HT1080 (cell line): ENCODE results near the gene P2RX1. TPM values are rescaled to one million over a fixed set of nuclear protein-coding genes. Genes with fewer than 3 reads are reported as not detected.

Experiments used
- DNase-seq: peaks from one replicate; pipeline ENCODE4 v3.0.0-alpha.2; 2015; ENCODE audit warnings: low read depth
- total RNA-seq: library from RNA; depleted of rRNA; stranded (reverse); fragments of >200 nt; shearing (Covaris generic); gene quantifications from 2 replicates; pipeline ENCODE4 v1.2.3, GENCODE V29; 2014

Gene P2RX1
- total RNA-seq, 1 experiment from 2014 or later = not detected

DNA sequence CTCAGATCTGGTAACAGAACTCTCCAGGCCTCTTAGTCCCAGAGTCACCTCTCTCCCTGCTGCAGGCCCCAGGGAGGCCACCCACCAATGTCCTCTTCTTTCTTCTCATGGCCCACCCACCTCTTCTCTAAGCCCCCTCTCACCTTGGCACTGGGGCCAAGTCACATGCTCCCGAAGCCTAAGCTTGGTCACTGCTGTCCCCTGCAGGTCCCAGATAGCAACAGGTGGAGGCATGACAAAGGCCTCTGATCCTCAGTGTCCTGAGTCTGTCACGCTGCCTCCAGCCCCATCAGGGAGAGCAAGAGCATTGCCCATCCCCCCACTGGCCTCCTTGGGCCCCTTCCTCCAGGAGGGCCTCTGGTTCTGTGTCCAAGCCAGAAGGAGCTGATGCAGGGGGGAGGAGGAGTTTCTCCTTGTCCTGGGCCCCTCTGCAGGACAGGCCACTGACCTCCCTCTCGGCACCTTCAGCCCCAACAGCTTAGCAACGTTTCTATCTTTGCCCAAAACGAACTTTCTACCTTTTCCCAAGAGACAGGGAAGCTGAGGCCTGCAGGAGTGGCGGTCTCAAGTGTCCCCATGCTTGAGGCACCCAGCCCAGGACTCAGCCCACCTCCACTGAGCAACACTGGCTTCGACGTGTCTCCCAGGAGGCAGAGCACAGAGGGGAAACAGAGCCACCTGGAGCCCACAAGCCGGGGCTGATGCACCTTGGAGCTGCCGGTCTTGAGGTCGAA is 8.6 kb downstream of the P2RX1 start:
- no peak for DNase-seq

DNA sequence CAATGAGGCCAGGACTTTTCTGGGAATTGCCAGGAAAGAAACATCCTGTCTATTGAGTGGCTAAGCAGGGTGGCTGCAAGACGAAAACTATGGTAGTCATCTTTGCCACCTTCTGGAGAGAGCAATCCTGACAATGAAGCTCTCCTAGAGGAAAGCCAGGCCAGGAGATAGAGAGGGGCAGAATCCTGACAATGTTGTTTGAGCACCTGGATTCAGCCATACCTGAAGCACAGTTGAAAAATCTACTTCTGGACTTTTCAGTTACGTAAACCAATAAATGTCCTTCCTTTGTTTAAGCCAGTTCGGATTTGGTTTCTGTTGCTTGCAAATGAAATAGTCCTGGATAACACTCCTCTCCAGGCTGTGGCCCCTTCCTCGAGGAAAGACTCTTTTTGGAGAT is 9.4 kb downstream of the P2RX1 start:
- no peak for DNase-seq

DNA sequence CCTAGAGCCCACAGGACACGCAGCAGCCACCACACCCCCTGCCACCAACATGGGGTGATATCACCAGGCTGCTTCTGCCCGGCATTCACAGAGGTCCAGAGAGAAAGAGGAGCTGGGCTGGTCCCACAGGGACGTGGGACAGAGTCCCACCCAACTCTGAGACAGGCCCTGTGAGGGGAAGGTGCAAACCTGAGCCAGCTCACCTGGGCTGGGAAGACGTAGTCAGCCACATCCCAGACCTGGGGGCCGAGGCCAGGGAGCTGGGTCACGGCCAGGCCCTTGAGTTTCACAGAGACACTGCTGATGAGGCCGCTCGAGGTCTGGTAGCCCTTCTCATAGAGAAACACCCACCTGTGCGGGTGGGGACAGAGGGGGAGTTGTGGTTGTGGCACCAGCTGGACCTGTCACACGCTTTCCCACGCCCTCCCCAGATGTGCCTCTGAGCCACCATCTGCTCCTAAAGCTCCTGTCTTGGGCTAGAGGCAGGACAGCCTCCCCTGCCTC is 11.2 kb downstream of the P2RX1 start:
- no peak for DNase-seq

- DNase-seq = no peak
Measured at GRCh38 chr17:3904501-3904900, 11.8 kb downstream of the P2RX1 start.

DNA sequence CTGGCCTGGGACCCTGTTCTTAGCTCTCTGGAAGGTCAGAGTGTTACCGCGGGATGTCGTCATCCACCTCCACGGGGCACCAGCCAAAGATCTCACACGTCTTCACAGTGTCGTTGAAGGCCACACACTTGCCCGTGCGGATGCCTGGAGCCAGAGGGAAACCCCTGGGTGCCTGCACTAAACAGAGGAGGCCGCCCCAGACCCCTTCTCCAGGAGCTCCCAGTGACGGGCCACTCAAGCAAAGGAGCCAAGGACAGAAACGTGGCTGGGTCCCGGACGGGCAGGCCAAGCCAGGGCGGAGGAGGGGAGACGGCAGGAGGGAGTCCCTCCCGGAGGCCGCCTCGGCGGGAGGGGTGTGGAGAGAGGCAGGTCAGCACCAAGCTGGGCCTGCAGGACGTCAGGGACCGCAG is 12.4 kb downstream of the P2RX1 start:
- DNase-seq = no peak

- DNase-seq = no peak
Measured at GRCh38 chr17:3903051-3903825, 13.0 kb downstream of the P2RX1 start.

DNA sequence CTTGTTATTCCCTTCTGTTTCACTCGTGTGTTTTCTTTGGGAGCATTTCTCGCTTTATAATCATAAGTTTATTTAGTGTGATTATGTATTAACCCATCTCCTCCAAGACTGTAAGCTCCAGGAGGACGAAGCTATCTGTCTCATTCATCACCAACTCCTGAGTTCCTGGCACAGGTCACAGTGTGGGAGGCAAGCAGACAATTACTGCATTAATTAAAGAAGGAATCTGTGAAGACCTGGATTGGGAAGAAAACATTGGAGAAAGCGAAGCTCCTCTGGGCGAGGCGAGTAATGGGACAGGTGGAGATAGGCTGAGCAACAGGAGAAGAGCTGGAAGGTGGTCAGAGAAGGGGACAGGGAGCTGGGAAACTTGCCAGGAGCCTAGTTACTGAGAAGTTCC is 15.6 kb downstream of the P2RX1 start:
- no peak for DNase-seq

GRCh38 chr17:3897731-3898130 is 18.5 kb downstream of the P2RX1 start:
- DNase-seq = no peak

DNA sequence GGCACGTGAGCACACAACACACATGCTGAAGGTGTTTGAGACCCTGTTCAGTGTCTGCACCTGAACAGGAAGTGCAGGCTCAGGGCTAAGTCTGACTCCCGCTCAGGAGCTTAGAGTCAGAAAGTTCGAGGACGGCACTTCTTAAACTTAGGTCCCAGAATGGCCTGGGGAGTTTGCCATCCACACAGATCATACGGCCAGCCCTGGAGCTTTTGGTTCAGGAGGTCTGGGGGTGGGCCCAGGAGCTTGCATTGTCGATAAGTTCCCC is 19.4 kb downstream of the P2RX1 start:
- DNase-seq = no peak

DNA sequence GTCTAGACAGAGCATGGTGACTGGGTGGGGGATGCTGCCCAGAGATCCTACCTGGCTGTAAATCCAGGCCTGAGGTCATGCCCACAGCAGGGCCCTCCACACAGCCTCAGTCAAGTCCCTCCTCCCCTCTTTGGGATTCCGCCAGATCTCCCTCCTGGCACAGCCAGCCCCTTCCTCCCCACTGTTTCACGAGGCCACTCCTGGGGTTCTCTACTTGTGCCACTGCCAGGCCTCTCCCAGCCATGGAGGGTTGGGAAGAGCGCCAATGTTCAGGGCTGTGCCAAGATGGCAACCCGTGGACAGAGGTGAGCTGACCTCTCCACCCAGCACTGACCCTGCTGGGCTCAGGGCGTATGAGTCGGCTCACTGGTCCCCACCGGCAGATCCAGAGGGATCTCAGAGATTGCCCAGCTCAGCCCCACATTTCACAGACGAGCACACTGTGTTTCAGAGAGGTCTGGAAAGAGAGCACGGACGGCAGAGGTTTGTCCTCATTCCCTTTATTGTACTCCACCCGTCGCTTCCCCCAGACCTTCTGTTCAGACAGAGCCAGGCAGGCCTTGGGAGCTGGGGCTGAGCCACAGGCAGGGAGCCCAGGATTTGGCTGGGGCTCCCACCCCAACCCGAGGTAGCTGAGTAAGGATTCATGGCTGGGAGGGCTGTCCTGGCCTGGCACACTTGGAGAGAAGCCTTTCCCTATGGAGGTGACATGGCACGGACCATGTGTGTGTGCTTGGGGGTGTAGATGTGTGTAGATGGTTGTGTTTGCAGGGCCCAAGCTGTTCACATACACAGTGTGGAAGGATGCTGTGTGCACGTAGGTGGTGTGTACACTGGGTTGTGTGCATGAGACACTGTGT is 19.9 kb downstream of the P2RX1 start:
- DNase-seq = no peak

DNA sequence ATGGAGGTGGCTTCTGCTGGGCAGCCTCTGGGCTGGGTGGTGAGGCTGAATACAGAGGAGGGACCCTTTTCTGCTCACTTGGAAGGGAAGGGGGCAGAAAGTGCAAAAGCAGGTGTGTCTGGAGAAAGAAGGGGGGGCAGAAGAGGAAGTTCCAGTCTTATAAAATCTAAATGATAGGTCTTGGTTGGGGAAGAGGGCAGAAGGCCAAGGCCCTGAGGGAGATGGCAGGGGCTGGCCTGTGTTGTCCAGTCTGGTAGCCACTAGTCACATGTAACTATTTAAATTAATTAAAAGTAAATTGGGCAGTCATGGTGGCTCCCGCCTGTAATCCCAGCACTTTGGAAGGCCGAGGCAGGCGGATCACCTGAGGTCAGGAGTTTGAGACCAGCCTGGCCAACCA is 20.9 kb downstream of the P2RX1 start:
- no peak for DNase-seq

DNA sequence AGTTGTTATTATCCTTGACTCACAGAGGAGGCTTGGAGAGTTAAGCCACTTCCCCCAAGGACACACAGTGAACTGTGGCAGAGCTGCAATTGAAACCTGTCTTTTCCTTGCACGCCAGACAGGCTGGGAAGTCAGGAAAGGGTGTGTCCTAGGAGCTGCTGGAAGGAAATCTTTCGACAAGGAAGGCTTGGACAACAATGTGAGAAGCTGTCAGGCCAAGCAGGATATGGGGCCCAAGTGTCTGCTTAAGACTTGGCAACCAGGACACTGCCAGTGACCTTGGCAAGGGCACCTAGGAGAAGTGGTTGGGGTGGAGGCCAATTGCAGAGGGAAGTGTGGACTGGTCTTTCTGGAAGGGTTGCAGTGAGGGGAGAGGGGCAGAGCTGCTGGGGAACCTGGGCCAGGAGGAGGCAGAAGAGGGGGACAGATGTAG is 21.3 kb downstream of the P2RX1 start:
- DNase-seq = peak; percentile 84

DNA sequence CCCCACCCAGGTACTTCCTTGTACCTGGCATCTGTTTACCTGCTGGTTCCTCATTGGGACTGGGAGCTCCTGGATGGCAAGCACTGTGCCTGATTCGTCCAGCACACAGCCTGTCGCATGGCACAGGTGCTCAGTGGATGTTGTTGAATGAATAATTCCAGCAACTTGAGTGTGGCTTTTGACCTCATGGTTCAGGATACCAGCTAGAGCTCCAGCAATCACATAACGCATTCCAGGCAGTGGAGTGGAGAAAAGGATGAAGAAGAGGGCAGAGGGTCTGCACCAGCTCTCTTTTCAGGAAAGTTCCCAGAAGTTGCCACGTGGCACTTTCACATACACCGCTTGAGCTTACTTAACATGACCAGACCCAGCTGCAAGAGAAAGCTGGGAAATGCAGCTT is 22.1 kb downstream of the P2RX1 start:
- no peak for DNase-seq

- no peak for DNase-seq
Measured at GRCh38 chr17:3893720-3894116, 22.5 kb downstream of the P2RX1 start.

DNA sequence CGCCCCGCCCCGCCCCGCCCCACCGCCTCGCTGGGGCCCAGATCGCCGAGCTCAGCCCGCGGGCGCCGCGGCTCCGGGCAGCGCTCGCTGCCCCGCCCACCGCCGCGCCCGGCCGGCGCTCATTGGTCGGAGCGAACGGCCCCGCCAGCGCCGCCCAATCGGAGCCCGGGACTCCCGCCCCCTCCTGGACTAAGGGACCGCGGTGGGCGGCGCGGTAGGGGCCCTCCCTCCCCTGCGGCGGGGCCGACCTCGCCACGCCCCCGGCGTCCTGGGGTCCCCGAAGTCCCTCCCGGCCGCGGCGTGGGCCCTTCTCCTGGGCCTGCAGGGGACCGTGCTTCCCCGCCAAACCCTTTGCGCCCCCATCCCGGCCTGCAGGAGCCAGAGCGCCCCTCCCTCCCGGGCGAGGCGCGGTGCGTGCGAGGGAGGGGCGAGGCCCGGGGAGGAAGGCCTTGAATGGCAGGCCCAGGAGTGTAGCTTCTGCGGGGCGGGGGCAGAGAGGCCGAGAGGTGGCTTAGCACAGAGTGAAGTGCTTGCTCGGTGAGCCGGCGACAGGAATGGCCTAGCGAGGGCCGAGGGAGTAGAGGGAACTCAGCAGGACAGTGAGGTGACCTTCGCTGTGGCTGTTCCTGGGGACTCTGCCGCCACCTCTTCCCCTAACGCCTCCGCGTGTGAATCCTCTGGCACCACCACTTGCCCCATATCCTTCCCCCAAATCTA is 23.1 kb downstream of the P2RX1 start, which contains the start of gene CAMKK1:
Gene CAMKK1, minus strand, starts transcription at position 51 of the 717 bp plus-strand sequence. CDS start 7,366 bp downstream, outside the sequence.
- peak; percentile 75 for DNase-seq

GRCh38 chr17:3892095-3892998 is 23.9 kb downstream of the P2RX1 start:
- peak; percentile 93 for DNase-seq

GRCh38 chr17:3891626-3892094 is 24.6 kb downstream of the P2RX1 start:
- no peak for DNase-seq

GRCh38 chr17:3890878-3891219 is 25.4 kb downstream of the P2RX1 start:
- no peak for DNase-seq

DNA sequence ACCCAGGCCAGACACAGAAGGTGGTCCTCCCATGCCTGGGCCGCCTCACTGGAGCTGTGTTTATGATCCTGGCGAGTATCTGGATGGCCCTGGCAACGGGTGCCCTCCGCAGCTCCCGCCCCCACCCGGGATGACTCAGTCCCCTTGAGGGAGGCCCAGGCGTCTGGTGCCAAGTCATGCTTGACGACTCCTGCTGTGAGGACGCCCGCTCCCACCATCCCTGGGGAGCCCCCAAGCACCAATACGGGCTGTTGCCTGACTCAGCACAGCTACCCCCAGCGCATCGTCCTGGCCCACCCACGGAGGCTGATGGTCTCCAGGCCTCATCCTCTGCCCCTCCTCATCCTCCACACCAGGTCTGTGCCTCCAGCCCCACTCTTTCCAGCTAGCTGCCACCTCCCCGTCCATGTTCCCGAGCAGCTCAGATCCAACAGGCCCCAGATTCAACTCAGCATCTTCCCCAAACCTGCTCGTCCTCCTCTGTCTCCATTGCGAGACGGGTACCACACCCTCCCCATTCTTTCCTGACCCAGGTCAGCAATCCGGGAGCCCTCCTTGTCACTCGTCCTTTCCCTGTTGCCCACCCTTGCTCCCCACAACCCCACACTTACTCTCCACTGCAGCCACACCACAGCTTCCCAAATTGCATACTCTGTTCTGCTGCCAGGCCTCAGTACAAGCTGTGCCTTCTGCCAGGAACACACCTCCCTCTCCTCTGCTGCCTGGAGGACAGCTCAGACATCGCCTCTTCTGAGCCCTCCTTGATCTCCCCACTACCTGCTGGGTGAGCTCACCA is 26.0 kb downstream of the P2RX1 start:
- DNase-seq = peak; percentile 94
